Measurements from ENCODE around the gene ZNF729.

- no peak for TF ChIP-seq SETDB1 (IDR thresholded peaks at IDR 0.05; ENCODE audit: low read length)
- TF ChIP-seq ZNF512 (tag; IDR thresholded peaks at IDR 0.05), result no peak
Measured at GRCh38 chr19:22257381-22257780, 28.9 kb upstream of the ZNF729 start.
